Sciatic nerve (tissue), 2 donors: ENCODE measurements around the gene GTPBP6. TPM values are rescaled to one million over a fixed set of nuclear protein-coding genes. Genes with fewer than 3 reads are reported as not detected.

Source experiments
- ATAC-seq: fragments of 200-7000 bp; cut with Tn5 transposase; one replicate; pipeline ENCODE4 v1.9.1; 2020; ENCODE audit warnings: mild to moderate bottlenecking, moderate library complexity
- DNase-seq: peaks from one replicate; pipeline ENCODE4 v3.0.0-alpha.2; 2020; ENCODE audit warnings: low spot score
- intact Hi-C: fragments of 100-400 bp; cut with DNase I; formaldehyde crosslinking; loops from one replicate; pipeline ENCODE4 v1.14.2; 2022
- total RNA-seq: library from RNA; stranded (reverse); fragmentation: NEBNext Ultra II Directional; extraction: Animal tissue kit (Norgen Biotek cat#: 25700); gene quantifications from one replicate; pipeline ENCODE4 v1.2.1, GENCODE V29; 2021
- donor health status: DM: no; HTN: no; CAD: no.
- donor health status: DM: no; HTN: no; CAD: no.

Gene GTPBP6
- total RNA-seq, 1 donor from 2014 or later: 43.1 TPM

DNA sequence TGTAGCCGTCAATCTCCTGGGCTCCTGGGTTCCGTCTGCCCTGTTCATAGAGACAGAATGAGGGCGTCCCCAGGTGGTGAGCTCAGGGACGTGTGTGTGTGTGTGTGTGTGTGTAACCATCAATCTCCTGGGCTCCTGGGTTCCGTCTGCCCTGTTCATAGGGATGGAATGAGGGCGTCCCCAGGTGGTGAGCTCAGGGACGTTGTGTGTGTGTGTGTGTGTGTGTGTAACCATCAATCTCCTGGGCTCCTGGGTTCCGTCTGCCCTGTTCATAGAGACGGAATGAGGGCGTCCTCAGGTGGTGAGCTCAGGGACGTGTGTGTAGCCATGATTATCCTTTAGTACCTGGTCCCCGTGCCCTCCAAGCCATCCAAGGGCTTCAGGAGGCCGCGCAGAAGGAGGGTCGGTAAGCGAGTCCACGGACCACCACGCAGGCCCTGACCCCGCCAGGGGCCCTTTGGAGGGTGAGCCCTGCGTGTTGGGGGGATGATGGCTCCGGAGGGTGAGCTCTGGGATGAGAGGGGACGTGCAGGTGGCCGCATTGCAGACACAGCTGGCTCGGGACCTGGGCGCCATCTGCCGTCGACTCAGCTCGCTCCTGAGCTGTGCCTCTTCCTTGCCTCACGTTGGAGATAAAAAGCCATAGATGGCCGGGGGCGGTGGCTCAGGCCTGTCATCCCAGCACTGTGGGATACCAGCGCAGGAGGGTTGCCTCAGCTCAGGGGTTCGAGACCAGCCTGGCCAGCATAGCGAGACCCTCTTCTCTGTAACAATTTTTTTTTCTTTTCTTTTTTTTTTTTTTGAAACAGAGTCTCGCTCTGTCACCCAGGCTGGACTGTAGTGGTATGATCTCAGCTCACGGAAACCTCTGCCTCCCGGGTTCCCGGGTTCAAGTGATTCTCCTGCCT is 5.4 kb upstream of the GTPBP6 start:
- peak; percentile 76 for DNase-seq
- intact Hi-C loops: no loop called here
- peak; percentile 2 for ATAC-seq

DNA sequence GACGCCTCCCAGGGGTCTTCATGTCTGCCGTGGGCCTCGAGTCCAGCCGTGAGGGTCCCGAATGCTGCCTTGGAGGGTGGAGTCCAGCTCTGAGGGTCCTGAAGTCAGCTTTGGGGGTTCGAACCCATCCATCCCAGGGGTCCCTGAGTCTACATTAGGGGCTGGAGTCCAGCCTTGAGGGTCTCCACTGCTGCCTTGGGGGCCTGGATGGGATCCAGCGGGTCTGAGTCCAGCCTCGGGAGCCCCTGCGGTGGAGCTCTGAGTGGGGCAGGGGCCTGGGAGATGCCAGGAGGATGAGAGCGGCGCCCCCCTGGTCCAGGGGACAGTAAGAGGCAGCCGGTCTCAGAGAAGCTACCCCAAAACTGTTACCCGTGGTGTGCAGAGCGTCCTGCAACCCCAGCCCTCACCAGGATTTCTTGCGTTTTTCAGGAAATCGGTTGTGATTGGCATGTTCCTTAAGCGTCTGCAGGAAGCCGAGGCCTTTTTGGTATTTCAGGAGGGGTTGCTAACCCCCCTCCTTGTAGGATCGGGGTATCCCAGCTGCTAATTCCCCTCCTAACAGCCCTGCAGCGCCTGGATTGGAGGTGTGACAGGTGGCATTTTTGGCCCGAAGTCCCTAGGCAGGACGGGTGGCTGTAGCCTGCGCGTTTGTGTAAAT is 1.7 kb upstream of the GTPBP6 start:
- intact Hi-C loops: no loop called here
- DNase-seq: no peak
- ATAC-seq: no peak

DNA sequence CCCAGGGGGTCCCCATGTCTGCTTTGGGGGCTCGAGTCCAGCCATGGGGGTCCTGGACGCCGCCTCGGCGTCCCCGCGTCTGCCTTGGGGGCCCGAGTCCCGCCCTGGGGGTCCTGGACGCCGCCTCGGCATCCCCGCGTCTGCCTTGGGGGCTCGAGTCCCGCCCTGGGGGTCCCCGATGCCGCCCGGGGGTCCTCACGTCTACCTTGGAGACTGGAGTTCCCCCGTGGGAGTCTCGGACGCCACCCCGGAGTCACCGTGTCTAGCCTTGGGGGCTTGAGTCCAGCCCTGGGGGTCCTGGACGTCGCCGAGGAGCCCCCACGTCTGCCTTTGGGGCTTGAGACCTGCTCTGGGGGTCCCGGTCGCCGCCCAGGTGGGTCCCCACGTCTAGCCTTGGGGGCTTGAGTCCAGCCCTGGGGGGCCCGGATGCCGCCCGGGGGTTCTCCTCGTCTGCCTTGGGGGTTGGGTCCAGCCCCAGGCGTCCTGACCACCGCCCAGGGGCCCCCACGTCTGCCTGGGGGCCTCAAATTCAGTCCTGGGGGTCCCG is 1.1 kb upstream of the GTPBP6 start:
- no peak for ATAC-seq
- peak; percentile 82 for DNase-seq
- intact Hi-C loops: no loop called here

DNA sequence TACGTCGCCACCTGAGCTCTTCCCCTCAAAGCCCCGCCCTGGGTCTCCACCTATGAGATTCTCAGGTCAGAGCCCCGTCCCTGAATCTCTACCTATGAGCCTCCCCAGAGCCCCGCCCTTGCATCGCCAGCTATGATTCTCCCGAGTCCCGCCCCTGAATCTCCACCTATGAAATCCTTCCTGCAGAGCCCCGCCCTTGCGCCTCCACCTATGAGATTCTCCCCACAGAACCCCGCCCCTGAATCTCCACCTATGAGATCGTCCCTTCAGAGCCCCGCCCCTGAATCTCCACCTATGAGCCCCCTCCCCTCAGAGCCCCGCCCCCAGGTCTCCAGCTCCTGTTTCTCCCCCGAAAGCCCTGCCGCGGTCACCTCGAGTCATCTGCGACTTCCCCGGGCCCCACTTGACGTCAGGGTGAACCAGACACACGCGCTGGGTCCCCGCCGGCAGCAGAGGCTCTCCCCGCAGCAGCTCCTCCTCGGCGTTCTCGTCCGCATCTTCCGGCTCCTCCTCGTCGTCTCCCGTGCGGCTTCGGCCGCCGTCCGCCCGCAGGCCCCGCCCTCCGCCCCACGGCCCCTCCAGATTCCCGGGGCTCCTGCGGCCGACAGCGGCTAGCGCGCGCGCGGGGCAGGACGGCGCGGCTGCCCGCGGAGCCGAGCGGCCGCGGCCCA is 393 bp downstream of the GTPBP6 start:
- peak; percentile 90 for ATAC-seq
- intact Hi-C loops: no loop called here
- DNase-seq: peak; percentile 99

DNA sequence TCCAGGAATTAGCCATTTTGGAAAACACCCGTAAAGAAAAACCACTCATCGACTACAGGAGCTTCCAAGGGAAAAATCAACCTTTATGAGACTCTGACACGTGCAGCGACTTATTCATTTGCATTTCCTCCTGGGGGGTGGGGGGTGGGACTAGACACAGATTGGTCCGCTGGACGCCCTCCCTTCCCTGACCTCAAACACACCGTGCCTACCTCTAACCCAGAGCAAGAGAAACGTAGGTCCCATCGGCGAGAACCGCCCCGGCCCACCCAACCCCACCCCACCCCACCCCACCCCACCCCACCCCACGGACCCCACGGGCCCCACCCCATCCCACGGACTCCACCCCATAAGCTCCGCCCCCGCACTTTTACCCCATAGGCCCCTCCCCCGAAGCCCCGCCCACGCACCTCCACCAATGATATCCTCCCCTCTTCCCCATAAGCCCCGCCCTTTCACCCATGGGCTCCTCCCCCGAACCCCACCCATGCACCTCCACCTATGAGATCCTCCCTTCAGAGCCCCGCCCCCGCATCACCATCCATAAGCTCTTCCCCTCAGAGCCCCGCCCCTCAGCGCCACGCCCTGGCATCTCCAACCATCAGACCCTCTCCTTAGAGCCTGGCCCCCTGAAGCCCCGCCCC is 1.1 kb downstream of the GTPBP6 start:
- DNase-seq (peak; percentile 93), ATAC-seq (no peak)
- intact Hi-C loops: no loop called here

DNA sequence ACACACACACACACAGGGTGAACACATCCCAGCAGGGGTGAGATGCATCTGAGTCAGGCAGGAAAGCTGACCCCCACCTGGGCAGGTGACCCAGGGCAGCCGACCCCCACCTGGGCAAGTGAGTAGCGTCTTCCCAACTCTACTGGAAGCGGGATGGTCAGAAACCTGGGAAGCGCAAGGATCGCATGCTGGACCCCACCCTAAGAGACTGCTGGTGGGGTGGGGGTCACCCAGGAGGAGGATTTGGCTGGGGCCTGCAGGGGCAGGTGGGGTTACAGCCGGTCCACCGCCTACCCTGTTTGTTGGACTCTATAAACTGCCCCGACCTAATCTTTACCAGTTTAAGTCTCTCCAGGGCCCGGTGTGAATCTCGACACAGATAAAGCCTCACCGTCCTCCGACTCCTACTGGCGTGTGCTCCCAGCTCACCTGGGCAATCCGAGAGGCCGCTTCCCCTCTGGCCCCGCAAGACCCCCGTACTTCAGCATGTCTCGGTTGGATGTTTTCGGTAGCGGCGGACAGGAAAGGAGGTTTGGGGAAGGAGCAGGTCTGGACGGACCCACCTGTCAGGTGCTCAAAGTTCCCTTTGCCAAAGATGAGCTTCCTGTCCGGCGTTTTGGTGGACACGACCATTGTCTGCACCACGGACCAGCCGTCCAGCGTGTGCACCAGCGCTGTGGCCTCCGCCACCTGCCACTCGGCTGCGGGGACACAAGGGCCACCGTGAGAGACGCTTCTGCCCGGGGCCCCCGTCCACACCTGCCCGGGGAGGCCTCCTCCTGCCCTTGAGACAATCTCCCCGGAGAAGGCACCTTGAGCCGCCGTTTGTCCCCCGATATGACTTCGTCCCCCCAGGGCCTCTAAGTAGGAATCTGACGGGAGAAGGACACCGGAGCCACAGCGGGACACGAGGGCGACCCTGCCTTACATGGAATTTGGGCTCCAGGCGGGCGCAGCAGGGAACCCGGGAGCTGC is 2.0 kb downstream of the GTPBP6 start:
- intact Hi-C loops: no loop called here
- DNase-seq: peak; percentile 67
- ATAC-seq: no peak

DNA sequence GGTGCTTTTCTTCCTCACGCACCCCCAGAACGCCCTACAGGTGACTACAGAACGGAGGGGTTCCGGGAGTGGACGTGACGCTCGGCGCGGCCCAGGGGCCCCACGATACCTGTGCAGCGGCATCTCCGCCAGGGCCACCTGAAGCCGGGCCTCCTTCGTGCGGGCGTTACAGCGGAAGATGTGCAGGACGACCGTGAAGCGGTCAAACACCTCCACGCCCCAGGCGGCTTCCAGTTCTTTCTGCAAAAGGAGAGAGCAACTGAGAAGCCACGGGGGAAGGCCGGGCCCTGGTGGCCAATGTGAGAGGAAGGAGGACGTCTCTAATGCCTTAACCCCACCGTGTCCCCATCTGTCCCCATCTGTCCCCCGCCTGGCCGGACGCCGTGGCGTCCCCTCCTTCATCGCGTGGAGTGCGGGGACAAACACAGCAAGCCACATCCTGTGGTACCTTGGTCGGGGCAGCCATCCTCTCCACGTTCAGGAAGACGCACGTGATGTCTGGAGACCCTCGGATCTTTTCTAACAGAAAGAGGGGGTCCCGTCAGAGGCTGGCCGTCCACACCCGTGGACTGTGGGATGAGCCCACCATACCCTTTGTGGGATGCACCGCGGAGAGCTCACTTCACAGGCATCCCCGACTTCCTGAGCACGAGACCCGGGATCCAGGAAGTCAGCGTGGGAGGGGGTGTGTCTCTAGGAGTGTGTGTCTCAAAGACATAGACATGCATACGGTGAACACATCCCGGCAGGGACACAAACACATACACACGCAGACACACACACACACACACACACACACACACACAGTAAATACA is 3.6 kb downstream of the GTPBP6 start:
- DNase-seq: peak; percentile 61
- no peak for ATAC-seq
- intact Hi-C loops: no loop called here

DNA sequence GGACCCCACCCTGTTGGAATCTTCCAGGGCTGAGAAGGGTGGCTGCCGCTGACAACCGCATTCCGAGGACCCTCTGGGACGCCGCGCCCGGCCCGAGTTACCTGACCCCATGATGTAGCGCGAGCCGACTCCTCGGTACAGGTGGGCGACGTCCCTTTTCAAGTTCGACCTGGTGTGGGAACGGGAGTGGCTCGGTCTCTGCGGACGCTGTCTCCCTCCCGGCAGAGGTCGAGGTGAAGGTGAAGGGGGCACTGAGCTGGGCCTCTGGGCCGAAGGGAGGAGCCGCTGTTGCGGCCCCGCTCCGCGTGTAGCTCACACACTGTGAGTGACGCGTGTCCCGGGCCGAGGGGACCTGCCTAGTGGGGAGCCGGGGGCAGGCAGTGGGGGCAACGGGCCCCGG is 4.5 kb downstream of the GTPBP6 start:
- intact Hi-C loops: no loop called here
- ATAC-seq (no peak), DNase-seq (peak; percentile 53)

DNA sequence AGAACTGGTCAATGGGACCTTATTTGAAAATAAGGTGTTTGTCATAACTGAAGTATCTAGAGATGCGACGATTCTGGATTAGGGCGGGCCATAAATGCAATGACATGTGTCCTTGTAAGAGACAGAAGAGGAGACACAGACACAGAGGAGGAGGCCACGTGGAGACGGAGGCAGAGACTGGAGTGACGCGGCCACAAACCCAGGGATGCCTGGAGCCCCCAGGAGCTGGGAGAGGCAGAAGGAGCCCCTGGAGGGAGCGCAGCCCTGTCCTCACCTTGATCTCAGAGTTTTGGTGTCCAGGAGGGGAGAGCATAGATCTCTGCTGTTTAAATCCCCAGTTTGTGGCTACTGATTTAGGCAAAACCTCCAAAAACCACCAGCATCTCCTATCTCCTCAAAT is 5.0 kb downstream of the GTPBP6 start:
- intact Hi-C loops: no loop called here
- DNase-seq (peak; percentile 44), ATAC-seq (no peak)

DNA sequence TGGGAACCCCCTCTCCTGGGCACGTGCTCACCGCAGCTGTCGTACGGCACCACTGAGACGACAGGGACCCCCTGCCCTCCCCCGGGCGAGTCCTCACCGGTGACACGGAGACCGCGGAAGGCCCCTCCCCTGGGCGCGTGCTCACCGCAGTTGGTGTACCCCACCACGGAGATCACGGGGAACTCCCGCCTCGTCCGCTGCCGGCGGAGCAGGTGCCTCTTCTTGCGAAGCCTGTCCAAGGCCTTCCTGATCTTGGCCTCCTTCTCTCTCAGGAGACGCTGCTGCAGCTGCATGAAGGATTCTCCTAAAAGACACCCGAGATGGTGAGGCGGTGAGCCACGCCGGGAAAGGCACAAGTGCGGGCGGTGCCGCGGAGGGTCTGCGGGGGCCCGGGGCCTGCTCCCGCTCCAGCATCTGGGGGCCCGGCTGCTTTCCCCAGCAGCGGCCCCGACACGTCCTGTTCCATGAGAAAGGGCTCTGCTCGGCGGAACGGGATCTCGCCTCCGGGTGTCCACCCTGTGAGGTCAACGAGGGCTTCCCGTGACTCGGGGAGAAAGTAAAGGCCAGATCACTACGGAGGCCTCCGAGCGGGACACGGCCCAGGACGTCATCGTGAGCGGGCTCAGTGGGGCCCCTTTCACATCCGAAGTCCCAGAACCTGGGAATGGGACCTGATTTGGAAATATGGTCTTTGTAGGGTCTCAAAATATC is 5.8 kb downstream of the GTPBP6 start:
- ATAC-seq: no peak
- peak; percentile 53 for DNase-seq
- intact Hi-C loops: no loop called here

DNA sequence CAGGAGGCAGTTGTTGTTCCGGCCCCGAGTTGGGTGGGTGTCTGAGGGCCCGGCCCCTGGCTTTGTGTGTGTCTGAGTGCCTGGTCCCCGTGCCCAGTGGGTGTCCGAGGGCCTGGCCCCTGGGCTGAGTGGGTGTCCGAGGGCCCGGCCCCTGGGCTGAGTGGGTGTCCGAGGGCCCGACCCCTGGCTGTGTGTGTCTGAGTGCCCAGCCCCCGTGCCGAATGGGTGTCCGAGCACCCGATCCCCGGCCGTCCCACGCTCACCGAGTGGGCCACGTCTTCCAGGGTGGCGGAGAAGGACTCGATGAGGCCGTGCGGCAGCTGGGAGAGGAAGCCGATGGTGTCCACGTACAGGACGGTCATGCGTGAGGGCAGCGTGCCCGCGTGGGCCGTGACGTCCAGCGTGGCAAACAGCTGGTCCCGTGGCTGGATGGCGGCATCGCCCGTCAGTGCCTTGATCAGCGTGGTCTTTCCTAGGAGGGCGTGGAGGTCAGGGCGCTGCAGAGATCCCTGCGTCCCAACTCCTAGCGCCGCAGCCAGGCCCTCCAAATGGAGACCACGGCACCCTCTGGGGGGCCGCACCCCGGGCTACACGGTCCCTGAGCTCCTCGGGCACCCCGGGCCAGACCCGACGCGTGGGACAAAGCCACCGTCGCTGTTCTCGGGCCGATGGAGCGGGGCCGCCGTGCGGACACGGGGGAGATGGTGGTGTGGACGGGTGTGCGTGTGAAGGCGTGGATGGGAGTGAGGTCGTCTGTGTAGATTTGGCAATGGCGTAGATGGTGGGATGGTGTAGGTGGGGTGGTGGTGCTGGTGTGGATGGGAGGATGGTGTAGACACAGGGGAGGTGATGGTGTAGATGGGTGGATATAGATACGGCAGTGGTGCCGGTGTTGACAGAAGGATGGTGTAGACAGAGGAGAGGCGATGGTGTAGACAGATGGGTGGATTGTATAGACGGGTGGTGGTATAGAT is 7.2 kb downstream of the GTPBP6 start:
- ATAC-seq: peak; percentile 7
- intact Hi-C loops: no loop called here
- peak; percentile 46 for DNase-seq

DNA sequence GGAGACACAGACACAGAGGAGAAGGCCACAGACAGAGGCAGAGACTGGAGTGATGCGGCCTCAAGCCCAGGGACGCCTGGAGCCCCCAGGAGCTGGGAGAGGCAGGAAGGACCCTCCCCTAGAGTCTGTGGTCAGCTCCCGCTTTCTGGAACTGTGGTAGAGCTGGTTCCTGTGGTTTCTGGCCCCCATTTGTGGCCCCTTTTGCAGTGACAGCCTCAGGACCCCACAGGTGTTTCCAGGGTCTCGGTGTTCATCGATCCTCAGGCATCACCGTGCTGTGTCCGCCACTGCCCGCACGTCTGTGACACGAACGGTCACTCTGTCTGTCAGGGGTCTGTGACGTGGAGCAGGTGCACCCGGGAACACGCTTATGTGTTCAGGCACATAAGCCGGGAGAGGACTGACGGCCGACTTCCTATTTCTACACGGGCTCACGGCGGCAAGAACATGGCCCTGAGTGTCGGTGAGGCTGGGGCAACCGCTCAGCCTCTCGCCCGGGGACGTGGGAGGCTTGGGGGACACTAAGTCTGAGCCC is 7.9 kb downstream of the GTPBP6 start:
- DNase-seq (peak; percentile 51), ATAC-seq (no peak)
- intact Hi-C loops: no loop called here

DNA sequence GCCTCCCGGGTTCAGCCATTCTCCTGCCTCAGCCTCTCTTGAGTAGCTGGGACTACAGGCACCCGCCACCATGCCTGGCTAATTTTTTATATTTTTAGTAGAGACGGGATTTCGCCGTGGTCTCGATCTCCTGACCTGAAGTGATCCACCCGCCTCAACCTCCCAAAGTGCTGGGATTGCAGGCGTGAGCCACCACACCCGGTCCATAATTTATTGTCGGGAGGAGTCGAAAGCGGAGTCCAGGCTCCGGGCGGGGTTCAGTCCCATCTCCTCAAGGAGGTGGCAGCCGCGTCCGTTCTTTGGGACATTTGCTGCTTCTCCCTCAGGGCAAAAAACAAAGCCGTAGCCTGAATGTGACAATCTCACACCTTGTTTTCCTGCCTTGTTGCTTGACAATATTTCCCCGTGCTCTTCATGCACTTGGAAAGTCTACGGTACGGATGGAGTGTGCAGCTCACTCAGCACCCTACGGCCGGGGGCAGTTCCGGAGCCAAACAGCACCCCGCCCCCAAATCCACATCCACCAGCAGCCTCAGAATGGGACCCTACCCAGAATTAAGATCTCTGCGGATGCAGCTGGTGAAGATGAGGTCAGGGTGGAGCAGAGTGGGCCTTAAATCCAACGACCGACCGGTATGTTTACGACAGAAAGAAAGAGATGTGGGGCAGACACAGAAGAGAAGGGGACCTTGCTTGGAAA is 9.6 kb downstream of the GTPBP6 start:
- DNase-seq (peak; percentile 54), ATAC-seq (no peak)
- intact Hi-C loops: no loop called here

DNA sequence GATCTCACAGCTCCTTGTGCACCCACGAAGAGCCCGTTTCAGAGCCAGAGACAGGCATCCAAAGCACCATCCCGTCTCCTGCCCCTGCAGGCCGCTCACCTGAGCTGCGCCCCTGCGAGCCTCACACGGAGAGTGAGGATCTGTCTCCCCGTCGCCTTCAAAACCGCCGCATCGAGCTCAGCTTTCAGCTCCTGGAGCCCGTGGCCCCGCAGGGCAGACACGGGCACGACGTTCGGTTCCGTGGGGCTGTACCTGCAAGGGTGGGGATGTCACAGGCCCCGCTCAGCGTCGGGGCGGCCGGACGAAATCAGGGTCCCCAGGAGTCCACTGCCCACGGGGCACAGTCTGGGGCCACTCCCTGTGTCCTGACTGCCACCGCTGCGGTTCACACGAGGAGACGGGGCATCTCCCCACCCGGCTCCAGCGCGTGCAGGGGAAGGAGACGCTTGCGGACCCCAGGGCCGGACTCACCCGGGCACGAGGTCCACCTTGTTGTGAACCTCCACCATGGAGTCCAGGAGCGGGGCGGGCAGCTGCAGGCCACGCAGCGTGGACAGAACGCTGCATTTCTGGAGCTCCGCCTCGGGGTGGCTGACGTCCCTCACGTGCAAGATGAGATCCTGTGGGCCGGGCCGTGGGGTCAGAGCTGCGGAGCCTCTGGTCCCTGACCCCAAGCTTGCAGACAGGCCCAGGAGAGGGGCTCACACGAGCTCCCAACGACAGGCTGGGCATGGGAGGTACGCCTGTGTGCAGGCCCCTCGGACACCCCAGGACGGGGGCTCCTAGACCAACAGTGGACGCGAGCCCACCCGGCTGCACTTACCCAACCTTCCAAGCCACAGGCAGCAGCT is 11.1 kb downstream of the GTPBP6 start:
- ATAC-seq (no peak), DNase-seq (peak; percentile 57)
- intact Hi-C loops: no loop called here
